CMK (cell line): ENCODE results near the gene CRYZ.

Experiments used
- DNase-seq: peaks from one replicate; pipeline ENCODE4 v3.0.0-alpha.2; 2010; ENCODE audit warnings: low read depth

The CRYZ gene

DNA sequence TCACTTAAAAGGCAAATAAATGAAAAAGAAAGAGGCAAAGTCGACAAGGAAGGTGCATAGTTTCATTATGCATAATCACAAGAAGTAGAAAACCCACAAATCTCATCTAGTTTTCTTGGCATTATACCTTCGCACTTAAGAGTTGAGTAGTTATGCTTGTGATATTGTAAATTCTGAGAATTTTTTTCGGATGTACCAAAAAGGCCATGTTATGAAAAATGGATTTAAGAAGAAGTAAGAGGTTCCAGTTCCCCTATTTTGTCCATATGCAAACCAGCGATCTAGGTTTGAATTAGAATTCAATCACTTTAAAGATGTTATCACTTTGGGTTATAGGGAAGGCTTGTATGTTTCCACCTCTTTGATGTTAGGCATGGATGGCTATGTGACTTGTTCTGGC, 51.4 kb downstream of the CRYZ start:
- no peak for DNase-seq

DNA sequence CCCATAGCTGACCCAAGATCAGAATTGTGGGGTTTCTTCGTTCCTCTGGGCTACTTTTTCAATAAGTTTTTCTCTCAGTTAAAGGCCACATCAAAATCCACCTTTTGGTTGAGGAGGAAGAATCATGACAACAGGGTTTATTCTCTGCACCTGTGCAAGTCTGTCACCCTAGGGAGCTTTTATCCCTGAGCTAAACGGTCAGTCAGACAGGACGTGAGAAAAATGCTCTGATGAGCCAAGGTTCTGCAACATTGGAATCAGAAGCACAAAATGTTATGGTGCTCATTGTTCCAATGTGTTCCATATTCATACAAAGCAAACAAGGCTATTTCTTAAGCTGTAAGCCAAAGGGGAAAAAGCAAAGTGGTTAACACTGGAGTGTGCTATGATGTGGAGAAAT, 51.8 kb downstream of the CRYZ start:
- no peak for DNase-seq

DNA sequence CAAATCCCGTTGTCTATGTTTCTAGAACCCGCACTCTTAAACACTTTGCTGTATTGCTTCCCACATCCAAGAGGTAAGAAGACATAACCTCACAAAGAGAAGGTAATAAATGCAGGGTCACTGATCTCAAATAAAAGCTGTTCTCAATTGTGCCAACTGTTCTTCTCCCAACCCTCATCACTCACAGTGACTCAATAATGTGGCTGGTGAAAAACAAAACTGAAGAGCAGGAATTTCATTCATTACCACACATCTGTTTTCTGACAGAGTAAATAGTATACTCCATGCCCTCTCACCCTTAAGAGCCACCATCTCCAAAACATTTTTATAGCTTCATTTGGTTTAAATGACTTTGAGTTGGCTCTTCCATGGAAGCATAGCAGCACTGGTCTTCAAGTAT, 53.0 kb downstream of the CRYZ start:
- no peak for DNase-seq

DNA sequence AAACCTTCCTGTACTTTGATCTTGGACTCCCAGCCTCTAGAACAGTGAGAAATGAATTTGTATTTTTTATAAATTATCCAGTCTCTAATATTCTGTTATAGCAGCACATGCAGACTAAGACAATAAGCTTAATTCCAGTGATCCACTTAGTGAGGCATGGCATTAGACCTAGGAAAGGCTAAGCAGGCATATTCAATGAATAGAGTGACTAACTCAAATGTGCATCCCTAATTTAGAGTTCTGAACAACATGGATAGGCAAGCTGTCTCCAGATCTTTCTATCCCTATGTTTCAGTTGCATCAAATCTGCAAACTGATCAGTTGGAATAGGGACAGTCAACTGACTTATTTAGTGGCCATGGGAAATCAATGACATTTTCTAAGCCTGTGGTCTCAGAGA, 54.9 kb downstream of the CRYZ start:
- DNase-seq, result no peak

DNA sequence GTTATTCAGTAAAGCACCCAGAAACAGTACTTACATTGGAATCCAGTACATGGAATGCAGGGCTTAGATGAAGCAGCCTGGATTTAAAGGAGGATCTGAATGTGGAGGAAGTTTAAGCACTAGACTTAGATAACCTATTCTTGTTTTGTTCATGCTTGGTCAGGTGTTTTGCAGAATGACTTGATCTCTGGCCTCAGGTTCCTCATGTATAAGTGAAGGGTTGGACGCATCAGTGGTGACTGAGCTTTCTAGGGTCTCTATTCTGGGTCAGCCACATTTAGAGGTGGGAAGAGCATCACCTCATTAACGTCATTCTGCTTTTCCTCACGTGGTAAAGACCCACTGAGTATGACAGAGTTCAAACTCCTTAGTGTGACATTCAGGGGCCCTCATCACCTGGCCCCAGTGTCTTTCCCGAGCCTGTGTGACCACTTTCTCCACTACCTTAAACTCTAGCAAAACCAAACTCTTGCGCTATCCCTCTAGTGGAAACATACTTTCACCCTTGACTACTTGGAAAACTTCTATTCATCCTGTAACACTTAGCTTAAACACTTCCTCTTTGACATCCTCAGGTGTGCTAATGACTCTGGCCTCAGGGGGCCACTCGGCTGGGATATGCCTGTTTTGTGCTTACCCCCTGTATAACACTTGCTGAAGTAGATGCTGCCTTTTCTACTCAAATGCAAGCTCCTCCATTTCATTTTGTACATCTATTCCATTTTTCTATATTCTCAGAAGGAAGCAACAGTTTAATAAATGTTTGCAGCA, 58.4 kb downstream of the CRYZ start:
- DNase-seq, result no peak

DNA sequence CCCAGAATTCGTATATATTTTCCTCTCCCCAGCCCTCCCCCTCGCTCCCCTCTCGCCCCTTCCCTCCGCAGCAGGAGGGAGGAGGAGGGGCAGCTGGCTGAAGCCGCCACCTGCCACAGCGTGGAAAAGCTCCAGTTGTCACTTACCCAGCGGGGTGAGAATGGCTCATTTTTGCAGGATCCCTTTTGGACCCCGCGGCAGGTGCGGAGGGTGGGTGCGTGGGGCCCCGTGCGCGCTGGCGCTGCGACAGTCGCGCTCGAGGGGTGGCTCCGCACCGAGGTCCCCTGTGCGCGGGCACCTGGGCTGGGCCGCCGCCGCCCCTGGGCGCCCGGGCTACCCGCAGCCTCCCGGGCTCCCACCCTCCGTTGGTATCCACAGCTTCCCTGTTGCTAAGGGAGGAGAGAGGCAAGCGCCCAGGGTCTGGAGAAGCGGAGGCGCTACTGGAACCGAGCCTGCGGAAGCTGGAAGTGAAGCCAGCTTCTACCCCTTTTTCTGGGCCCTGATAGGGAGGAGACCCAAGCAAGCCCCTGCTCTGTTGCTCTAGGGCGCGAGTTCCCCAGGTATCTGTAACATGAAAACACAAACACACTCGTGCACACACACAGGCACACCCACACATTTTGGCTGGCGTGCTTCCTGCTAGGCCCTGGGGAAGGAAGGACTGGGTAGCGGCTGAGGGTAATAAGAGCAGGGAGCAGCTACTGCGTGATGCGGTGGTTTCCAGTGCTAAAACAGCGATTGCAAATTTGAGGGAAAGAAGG, 59.3 kb downstream of the CRYZ start, which contains the start of gene ERICH3:
Gene ERICH3, minus strand, starts transcription at position 442 of the 761 bp plus-strand sequence. Its CDS starts 273 bp downstream, at position 169.
- no peak for DNase-seq

DNA sequence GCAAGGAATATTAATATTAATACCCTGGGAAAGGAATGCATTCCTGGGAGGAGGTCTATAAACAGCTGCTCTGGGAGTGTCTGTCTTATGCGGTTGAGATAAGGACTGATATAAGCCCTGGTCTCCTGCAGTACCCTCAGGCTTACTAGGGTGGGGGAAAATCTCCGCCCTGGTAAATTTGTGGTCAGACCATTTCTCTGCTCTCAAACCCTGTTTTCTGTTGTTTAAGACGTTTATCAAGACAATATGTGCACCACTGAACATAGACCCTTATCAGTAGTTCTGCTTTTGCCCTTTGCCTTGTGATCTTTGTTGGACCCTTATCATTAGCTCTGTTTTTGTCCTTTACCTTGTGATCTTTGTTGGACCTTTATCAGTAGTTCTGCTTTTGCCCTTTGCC, 62.0 kb downstream of the CRYZ start:
- DNase-seq, result peak; percentile 64
